SH-SY5Y (cell line): ENCODE results near the gene MSL3B.

Experiments used
- GATA2 ChIP-seq: IDR thresholded peaks from 2 replicates; pipeline ENCODE4 v1.6.1; 2011; ENCODE audit warnings: mild to moderate bottlenecking, low read depth, low read length
- GATA3 ChIP-seq: IDR thresholded peaks from 2 replicates; pipeline ENCODE4 v1.6.1; 2011; ENCODE audit warnings: low read depth, mild to moderate bottlenecking, low read length, moderate library complexity

- no peak for TF ChIP-seq GATA3
- no peak for TF ChIP-seq GATA2
Observed at GRCh38 chr2:233841183-233841582, 27.0 kb downstream of the MSL3B start.
